Cardiac fibroblast (primary cell): ENCODE measurements around the gene TSC22D4.
A peak's percentile ranks its signal among the peaks of the same experiment; 100 is the strongest.

ENCODE experiments used
- DNase-seq, 2 donors: peaks; one replicate each; pipeline versions ENCODE4 v3.0.0 to v3.0.0-alpha.2; 2010; ENCODE audit warnings: low read depth in 2 of 2
- H3K4me3 ChIP-seq, 2 donors: replicated peaks in 1 of 2; 1 replicate in 1 of 2; 2 replicates in 1 of 2; pipeline ENCODE4 v1.5.1; 2011; ENCODE audit warnings: low read depth in 2 of 2, low read length in 2 of 2, mild to moderate bottlenecking in 2 of 2, moderate library complexity in 1 of 2
- TF ChIP-seq, protein P1 (sequence below): IDR thresholded peaks from one replicate; pipeline ENCODE4 v1.5.1; 2011; ENCODE audit warnings: low read depth, mild to moderate bottlenecking, low read length, inconsistent platforms

Gene TSC22D4

DNA sequence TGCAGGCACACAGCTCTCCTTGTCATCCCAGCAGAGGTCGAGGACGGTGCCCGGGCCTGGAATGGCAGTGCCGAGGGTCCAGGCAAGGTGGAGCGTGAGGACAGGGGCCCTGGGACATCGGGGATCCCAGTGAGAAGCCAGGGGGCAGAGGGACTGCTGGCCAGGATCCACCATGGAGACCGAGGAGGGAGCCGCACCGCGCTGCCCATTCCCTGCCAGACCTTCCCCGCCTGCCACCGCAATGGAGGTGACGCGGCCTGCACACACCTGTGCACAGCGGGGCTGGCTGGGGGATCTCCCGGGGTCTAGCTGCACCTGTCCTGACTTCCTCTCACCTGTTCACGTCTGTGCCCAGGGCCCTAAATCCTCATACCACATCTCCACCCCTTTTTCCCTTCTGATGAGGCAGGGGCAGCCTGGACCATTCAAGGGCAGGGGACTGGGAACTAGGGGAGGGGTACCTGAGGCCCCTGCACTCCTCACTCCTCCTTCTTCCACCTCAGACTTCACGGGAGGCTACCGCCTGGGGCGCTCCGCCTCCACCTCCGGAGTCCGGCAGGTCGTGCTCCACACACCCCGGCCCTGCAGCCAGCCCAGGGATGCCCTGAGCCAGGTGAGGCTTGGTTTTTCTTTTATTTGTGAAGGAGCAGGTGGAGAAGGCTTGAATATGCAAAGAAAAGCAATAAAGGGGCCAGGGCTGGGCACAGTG, 11.6 kb upstream of the TSC22D4 start:
- no peak for DNase-seq
- TF ChIP-seq, protein P1, sequence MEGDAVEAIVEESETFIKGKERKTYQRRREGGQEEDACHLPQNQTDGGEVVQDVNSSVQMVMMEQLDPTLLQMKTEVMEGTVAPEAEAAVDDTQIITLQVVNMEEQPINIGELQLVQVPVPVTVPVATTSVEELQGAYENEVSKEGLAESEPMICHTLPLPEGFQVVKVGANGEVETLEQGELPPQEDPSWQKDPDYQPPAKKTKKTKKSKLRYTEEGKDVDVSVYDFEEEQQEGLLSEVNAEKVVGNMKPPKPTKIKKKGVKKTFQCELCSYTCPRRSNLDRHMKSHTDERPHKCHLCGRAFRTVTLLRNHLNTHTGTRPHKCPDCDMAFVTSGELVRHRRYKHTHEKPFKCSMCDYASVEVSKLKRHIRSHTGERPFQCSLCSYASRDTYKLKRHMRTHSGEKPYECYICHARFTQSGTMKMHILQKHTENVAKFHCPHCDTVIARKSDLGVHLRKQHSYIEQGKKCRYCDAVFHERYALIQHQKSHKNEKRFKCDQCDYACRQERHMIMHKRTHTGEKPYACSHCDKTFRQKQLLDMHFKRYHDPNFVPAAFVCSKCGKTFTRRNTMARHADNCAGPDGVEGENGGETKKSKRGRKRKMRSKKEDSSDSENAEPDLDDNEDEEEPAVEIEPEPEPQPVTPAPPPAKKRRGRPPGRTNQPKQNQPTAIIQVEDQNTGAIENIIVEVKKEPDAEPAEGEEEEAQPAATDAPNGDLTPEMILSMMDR = no peak
- no peak overlapping the region for H3K4me3 ChIP-seq

GRCh38 chr7:100489824-100490223, 10.8 kb upstream of the TSC22D4 start:
- TF ChIP-seq, protein P1 = no peak
- H3K4me3 ChIP-seq = no peak overlapping the region
- DNase-seq = peak; percentile 93 to 94

DNA sequence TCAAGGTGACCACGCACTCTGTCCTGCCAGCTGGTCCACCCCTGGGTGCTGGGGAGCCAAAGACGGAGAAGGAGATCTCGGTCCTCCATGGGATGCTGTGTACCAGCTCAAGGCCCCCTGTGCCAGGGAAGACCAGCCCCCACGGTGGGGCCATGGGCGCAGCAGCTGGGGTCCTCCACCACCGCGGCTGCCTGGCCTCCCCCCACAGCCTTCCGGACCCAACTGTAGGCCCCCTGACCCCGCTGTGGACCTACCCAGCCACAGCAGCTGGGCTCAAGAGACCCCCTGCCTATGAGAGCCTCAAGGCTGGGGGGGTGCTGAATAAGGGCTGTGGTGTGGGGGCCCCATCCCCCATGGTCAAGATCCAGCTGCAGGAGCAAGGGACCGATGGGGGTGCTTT, 10.1 kb upstream of the TSC22D4 start:
- no peak overlapping the region for H3K4me3 ChIP-seq
- TF ChIP-seq, protein P1 = no peak
- DNase-seq = no peak

DNA sequence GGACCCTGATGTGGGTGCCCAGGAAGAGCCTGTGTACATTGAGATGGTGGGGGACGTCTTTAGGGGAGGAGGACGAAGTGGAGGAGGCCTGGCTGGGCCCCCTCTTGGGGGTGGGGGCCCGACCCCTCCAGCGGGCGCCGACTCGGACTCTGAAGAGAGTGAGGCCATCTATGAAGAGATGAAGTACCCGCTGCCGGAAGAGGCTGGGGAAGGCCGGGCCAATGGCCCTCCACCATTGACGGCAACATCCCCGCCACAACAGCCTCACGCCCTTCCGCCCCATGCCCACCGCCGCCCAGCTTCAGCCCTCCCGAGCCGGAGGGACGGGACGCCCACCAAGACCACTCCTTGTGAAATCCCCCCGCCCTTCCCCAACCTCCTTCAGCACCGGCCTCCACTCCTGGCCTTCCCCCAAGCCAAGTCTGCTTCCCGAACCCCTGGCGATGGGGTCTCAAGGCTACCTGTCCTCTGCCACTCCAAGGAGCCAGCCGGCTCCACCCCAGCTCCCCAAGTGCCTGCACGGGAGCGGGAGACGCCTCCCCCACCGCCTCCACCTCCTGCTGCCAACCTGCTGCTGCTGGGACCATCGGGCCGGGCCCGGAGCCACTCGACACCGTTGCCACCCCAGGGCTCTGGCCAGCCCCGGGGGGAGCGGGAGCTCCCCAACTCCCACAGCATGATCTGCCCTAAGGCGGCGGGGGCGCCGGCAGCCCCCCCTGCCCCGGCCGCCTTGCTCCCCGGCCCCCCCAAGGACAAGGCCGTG, 9.5 kb upstream of the TSC22D4 start:
- H3K4me3 ChIP-seq = no peak overlapping the region
- no peak for DNase-seq
- TF ChIP-seq, protein P1 = no peak

DNA sequence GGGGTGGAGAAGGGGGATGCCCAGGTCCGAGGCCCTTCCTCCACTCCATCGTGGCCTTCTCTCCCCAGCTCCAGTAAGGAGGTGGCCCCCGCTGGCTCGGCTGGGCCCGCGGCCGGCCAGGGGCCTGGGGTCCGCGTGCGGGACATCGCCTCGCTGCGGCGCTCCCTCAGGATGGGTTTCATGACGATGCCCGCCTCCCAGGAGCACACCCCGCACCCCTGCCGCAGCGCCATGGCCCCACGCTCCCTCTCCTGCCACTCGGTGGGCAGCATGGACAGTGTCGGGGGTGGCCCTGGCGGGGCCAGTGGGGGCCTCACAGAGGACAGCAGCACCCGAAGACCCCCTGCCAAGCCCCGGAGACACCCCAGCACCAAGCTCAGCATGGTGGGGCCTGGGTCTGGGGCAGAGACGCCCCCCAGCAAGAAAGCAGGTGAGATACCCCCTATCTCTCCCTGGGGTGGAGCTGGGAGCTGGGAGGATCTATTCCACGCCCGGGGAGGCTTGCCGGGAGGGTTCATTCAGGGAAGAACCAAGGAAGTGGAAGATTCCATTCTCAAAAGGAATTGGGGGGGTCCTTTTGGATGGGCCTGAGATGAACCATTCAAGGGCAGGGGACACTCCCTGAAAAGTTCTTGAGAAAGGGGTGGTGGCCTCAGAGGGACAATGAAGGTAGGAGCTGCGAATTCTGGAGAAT, 7.9 kb upstream of the TSC22D4 start:
- no peak overlapping the region for H3K4me3 ChIP-seq
- TF ChIP-seq, protein P1 = no peak
- DNase-seq = peak; percentile 57

DNA sequence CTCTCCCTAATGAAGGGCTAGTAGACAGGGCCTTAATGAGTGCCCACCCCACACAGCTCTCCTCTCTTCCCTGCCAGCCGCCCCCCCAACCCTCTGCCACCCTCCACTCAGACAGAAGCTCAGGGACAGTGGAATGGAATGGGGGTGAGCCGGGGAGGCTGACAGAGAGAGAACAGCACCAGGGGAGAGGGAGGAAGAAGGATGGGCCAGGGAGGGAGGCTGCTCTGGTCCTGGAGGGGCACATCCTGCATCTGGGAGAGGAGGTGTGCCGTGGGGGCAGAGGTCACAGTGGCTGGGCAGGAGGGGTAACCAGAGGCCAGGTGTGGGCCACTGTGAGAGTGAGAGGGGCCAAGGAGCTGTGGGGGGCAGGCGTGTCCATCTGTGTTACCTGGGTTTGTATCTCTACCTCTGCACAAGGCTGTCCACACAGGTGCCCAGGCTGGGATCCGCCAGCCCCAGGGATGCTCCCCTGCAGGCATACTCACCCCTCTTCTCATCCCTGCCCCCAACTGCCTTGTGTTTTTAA, 7.2 kb upstream of the TSC22D4 start:
- DNase-seq = no peak
- TF ChIP-seq, protein P1 = no peak

More for the DNA sequence above, 7.2 kb upstream of the TSC22D4 start:
- peak overlapping the region in 1 of 2 donors; percentile 3 for H3K4me3 ChIP-seq
